Keratinocyte (primary cell): ENCODE results near the gene SFRP4. TPM values are rescaled to one million over a fixed set of nuclear protein-coding genes. Genes with fewer than 3 reads are reported as not detected.

ENCODE experiments used
- DNase-seq: peaks from one replicate; pipeline ENCODE4 v3.0.0-alpha.2; 2011; ENCODE audit warnings: low read depth, missing footprints, low spot score
- FAIRE-seq: peaks from 2 replicates; lab custom pipeline; 2011; peaks lifted over from hg19 to GRCh38; lab: Jason Lieb, UNC
- H2AFZ ChIP-seq: 2 replicates; pipeline ENCODE4 v1.6.0; 2012; ENCODE audit warnings: low read length, control low read depth, inconsistent platforms; ENCODE audit not compliant: control insufficient read depth
- H3K27ac ChIP-seq: 2 replicates; pipeline ENCODE4 v1.5.1; 2011; ENCODE audit warnings: low read length; ENCODE audit not compliant: control insufficient read depth, insufficient read depth
- H3K27me3 ChIP-seq: 3 replicates; pipeline ENCODE4 v1.6.0; 2011; ENCODE audit warnings: low read length; ENCODE audit not compliant: control insufficient read depth, insufficient read depth; ENCODE audit errors: extremely low read depth
- H3K36me3 ChIP-seq, 2 experiments: 2 replicates in 1 of 2; 3 replicates in 1 of 2; pipeline ENCODE4 v1.5.1; 2011; ENCODE audit warnings: low read length in 2 of 2, mild to moderate bottlenecking in 1 of 2; ENCODE audit not compliant: control insufficient read depth in 2 of 2, insufficient read depth in 2 of 2; ENCODE audit errors: extremely low read depth in 1 of 2
- H3K4me1 ChIP-seq: 3 replicates; pipeline ENCODE4 v1.5.1; 2011; ENCODE audit warnings: low read length; ENCODE audit not compliant: control insufficient read depth, insufficient read depth; ENCODE audit errors: extremely low read depth
- H3K4me2 ChIP-seq: 3 replicates; pipeline ENCODE4 v1.6.0; 2011; ENCODE audit warnings: low read depth, low read length; ENCODE audit not compliant: control insufficient read depth, insufficient read depth; ENCODE audit errors: extremely low read depth
- H3K4me3 ChIP-seq, 3 experiments: fragments of 200-600 bp in 1 of 3; sonication (generic) in 1 of 3; 2 replicates in 2 of 3; 3 replicates in 1 of 3; pipeline ENCODE4 v1.5.1; 2011 to 2016; ENCODE audit warnings: low read length in 3 of 3, mild to moderate bottlenecking in 3 of 3, control low read depth in 2 of 3, inconsistent platforms in 1 of 3, low read depth in 1 of 3, mixed read lengths in 1 of 3, mixed run types in 1 of 3, moderate library complexity in 1 of 3; ENCODE audit not compliant: control insufficient read depth in 2 of 3, insufficient read depth in 2 of 3; ENCODE audit errors: extremely low read depth in 1 of 3
- H3K79me2 ChIP-seq: 2 replicates; pipeline ENCODE4 v1.6.0; 2012; ENCODE audit warnings: low read length; ENCODE audit not compliant: control insufficient read depth, insufficient read depth
- H3K9ac ChIP-seq: 3 replicates; pipeline ENCODE4 v1.6.0; 2011; ENCODE audit warnings: low read length; ENCODE audit not compliant: control insufficient read depth, insufficient read depth; ENCODE audit errors: extremely low read depth
- H3K9me1 ChIP-seq: 3 replicates; pipeline ENCODE4 v1.6.0; 2011; ENCODE audit warnings: low read length; ENCODE audit not compliant: control insufficient read depth, insufficient read depth; ENCODE audit errors: extremely low read depth
- H3K9me3 ChIP-seq: 2 replicates; pipeline ENCODE4 v1.5.1; 2012; ENCODE audit warnings: low read depth, low read length; ENCODE audit not compliant: control insufficient read depth
- H4K20me1 ChIP-seq: 3 replicates; pipeline ENCODE4 v1.6.0; 2011; ENCODE audit warnings: low read length; ENCODE audit not compliant: control insufficient read depth, insufficient read depth; ENCODE audit errors: extremely low read depth
- EZH2 ChIP-seq: IDR thresholded peaks from one replicate; pipeline ENCODE4 v1.6.1; 2012; ENCODE audit warnings: inconsistent platforms, mild to moderate bottlenecking, low read length, moderate library complexity
- dilution Hi-C: fragments of 300-500 bp; cut with MboI; formaldehyde crosslinking; loops from one replicate; pipeline ENCODE4 v1.7.0; 2020; ENCODE audit warnings: low sequenced_read_pairs; ENCODE audit not compliant: extremely low pct_ligation_motif_present
- polyA plus RNA-seq, 5 experiments: library from polyadenylated mRNA; depleted of rRNA in 3 of 5; stranded (reverse) in 3 of 5; stranded (forward) in 1 of 5; unstranded in 1 of 5; fragments of >200 nt; gene quantifications; 1 replicate in 1 of 5; 2 replicates in 3 of 5; 3 replicates in 1 of 5; pipeline versions ENCODE4 v1.2.1 to v1.2.3, GENCODE V29; 2011 to 2012; ENCODE audit warnings: missing spikeins in 2 of 5, low read depth in 1 of 5, low replicate concordance in 1 of 5
- TF ChIP-seq, protein P1 (sequence below), 3 experiments: IDR thresholded peaks in 1 of 3; conservative IDR thresholded peaks in 1 of 3; optimal IDR thresholded peaks in 1 of 3; 2 replicates in 2 of 3; 3 replicates in 1 of 3; pipeline versions ENCODE3 to v1.5.1; 2011; ENCODE audit warnings: low read length in 3 of 3, mild to moderate bottlenecking in 3 of 3, moderate library complexity in 2 of 3, control low read depth in 1 of 3, inconsistent platforms in 1 of 3; ENCODE audit not compliant: insufficient read depth in 2 of 3; ENCODE audit errors: extremely low read depth in 1 of 3

SFRP4 gene
- polyA plus RNA-seq, 1 donor (not counting 4 experiments of a cell fraction or from before 2014, with no cell fraction given), result not detected

DNA sequence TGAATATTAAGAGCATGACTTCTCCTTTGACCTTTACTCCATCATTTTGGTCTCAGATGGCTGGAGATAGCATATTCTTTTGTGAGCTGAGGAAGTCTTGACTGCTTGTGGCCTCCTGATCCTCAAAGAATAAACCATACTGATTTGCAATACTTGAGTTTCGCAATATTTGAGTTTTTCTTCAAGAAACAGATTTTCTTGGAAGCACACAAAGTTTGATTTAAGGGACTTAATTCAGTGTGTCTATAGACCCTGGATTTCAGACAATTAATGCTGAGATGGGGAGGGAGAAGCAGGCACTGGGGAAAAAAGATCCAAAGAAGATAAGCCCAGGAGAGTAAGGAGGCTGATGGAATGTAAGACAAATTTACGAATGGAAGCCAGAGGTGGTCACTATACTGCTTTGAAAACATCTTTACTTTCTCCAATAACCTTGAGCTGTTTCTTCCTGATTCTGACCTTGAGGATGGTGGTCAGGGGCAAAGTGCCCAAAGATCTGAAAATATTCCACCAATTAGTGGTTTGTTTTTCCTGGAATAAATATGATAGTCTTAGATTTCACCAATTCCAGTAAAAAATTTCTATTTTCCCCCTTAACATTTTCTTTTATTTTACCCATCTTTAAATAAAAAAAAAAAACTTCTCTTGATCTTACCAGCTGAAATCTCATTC lies 11.3 kb upstream of the SFRP4 start:
- no peak overlapping the region for H2AFZ ChIP-seq
- no peaks in the 10 kb centered on the region for H3K4me1 ChIP-seq
- no peak overlapping the region for H3K27ac ChIP-seq
- H3K36me3 ChIP-seq, result no peaks in the 10 kb centered on the region
- dilution Hi-C loops, result no loop called here
- DNase-seq, result no peak
- H3K4me3 ChIP-seq, result no peak overlapping the region
- no peak for FAIRE-seq
- H3K9me3 ChIP-seq, result peaks cover 2% of the 10 kb centered on the region
- no peaks in the 10 kb centered on the region for H3K9me1 ChIP-seq
- H3K9ac ChIP-seq, result no peak overlapping the region
- no peak overlapping the region for H3K4me2 ChIP-seq
- TF ChIP-seq, protein P1, sequence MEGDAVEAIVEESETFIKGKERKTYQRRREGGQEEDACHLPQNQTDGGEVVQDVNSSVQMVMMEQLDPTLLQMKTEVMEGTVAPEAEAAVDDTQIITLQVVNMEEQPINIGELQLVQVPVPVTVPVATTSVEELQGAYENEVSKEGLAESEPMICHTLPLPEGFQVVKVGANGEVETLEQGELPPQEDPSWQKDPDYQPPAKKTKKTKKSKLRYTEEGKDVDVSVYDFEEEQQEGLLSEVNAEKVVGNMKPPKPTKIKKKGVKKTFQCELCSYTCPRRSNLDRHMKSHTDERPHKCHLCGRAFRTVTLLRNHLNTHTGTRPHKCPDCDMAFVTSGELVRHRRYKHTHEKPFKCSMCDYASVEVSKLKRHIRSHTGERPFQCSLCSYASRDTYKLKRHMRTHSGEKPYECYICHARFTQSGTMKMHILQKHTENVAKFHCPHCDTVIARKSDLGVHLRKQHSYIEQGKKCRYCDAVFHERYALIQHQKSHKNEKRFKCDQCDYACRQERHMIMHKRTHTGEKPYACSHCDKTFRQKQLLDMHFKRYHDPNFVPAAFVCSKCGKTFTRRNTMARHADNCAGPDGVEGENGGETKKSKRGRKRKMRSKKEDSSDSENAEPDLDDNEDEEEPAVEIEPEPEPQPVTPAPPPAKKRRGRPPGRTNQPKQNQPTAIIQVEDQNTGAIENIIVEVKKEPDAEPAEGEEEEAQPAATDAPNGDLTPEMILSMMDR (optimal IDR thresholded peaks at IDR 0.05 in 1 of 3, IDR thresholded peaks at IDR 0.05 in 1 of 3, conservative IDR thresholded peaks at IDR 0.05 in 1 of 3; ENCODE audit: extremely low read depth in 1 of 3, insufficient read depth in 2 of 3, low read length in 3 of 3), result no peak
- no peaks in the 10 kb centered on the region for H4K20me1 ChIP-seq
- H3K27me3 ChIP-seq, result no peaks in the 10 kb centered on the region
- H3K79me2 ChIP-seq, result no peaks in the 10 kb centered on the region

DNA sequence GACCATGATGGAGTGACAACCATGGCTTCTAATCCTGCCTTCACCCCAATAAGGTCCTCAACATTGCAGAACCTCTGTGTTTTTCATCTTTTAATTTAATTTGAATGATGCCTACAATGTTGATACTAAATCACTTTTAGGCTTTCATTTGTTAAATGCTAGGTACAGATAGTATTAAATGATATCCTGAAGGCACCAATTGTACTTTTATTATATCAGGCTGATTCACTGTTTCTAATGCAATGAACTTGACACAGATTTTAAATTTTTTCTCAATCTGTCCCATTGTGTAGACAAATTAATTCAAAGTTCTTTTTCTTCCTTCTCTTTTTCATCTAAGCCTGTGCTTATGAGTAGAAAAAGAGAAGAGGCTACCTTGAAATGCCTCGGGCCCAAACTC lies 9.0 kb upstream of the SFRP4 start:
- FAIRE-seq (no peak), DNase-seq (no peak)
- Histone ChIP-seq H3K36me3 (no peaks in the 10 kb centered on the region), H3K4me3 (no peak overlapping the region), H3K27ac (no peak overlapping the region), H3K27me3 (peaks cover 11% of the 10 kb centered on the region), H3K4me2 (no peak overlapping the region), H3K79me2 (no peaks in the 10 kb centered on the region), H3K9me3 (peaks cover 2% of the 10 kb centered on the region), H3K4me1 (no peaks in the 10 kb centered on the region), H3K9ac (no peak overlapping the region), H3K9me1 (no peaks in the 10 kb centered on the region), H4K20me1 (no peaks in the 10 kb centered on the region), H2AFZ (no peak overlapping the region)
- dilution Hi-C loops, result no loop called here
- no peak for TF ChIP-seq EZH2
- TF ChIP-seq, protein P1 (optimal IDR thresholded peaks at IDR 0.05 in 1 of 3, IDR thresholded peaks at IDR 0.05 in 1 of 3, conservative IDR thresholded peaks at IDR 0.05 in 1 of 3; ENCODE audit: extremely low read depth in 1 of 3, insufficient read depth in 2 of 3, low read length in 3 of 3), result no peak
